Dermis blood vessel endothelial cell (primary cell): ENCODE results near the gene AKAP11. TPM values are rescaled to one million over a fixed set of nuclear protein-coding genes. Genes with fewer than 3 reads are reported as not detected.

ENCODE experiments used
- DNase-seq: peaks from one replicate; pipeline ENCODE4 v3.0.0; 2010
- total RNA-seq: library from RNA; depleted of rRNA; stranded (reverse); fragments of >200 nt; gene quantifications from 2 replicates; pipeline ENCODE4 v1.2.3, GENCODE V29; 2014

Gene AKAP11
- total RNA-seq, 1 donor from 2014 or later: 22.5 TPM

DNA sequence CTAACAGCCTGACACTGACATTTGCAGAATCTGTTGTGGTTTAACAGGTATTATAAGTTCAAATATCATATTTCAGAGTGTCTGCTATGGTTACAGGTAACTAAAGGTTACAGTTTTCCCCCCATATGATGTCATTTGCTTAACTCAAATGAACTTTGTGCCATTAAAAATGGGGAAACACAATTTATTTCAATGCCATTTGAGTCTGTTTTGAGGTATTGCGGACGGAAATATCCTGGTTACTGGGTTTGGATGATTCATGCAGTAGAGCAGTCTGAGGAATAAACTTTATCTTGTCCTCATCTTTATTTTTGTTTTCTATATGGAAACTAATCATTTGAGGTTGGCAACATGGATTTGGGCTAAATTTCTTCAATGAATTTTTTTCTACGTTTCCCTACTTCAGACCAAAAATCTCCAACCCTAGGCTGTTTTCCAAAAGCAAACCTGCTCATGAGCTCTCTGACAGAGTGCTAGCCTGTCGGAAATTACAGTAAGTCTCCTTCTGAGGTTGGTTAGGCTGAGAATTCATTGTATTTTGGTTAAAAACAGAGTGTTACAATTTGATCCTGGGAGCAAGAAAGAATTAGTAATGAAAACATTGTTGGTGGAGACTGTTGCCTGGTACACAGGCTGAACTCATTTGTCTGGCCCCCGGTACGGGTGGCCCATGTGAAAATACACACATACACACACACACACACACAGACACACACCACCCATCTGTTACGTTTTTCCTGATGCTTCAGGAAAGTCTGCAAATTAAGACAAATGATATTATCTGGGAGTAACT is 66.1 kb downstream of the AKAP11 start:
- no peak for DNase-seq

DNA sequence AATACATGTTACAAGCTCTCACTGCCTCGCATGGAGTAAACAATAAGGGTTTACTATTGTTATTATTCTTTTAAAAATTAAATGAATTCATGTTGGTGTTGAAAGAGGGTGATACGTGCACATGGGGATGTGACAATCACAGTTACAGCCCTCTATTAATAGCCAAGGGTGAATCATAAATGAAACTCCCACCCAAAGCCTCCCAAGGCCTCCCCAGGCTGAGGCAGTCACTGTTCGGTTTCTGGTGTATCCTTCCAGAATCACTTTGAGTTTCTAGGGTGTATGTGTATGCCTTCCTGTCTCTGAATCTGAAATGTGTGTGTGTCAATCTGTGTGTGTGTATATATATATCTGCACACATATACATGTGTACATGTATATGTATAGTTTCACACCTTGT is 73.4 kb downstream of the AKAP11 start:
- DNase-seq: no peak

DNA sequence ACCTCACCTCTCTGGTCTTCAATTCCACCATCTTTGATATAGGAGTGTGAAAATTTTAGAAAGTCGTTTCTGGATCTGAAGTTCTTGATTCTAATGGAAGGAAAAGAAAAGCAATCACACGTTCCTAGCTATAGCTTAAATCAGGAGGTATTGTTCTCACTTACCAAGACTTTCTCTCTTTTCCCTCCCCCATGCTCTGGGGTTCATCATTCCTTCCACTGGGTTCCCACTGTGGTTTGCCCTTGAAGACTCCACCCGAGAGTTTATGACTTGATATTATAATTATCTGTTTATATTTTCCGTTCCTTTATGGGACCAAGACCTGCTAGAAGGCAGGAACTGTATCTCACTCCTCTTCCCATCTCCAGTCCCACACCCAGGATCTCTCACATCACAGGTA is 76.6 kb downstream of the AKAP11 start:
- DNase-seq: no peak

DNA sequence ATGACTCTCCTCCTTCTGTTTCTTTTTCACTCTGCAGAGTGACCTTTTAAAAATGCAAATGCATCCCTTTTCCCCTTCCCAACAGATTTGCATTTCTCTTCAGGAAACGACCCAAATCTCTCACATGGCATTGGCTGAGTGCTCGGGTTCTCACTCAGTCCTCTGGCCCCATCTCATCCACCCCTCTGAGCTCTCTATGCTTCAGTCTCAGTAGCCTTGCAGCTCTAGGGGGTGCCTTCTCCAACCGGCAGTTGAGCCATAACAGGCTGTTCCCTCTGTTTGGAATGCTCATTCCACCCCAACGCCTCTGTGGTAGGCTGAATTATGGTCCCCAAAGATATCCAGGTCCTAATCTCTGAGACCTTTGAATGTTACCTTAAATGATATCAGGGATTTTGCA is 78.2 kb downstream of the AKAP11 start:
- DNase-seq: no peak

DNA sequence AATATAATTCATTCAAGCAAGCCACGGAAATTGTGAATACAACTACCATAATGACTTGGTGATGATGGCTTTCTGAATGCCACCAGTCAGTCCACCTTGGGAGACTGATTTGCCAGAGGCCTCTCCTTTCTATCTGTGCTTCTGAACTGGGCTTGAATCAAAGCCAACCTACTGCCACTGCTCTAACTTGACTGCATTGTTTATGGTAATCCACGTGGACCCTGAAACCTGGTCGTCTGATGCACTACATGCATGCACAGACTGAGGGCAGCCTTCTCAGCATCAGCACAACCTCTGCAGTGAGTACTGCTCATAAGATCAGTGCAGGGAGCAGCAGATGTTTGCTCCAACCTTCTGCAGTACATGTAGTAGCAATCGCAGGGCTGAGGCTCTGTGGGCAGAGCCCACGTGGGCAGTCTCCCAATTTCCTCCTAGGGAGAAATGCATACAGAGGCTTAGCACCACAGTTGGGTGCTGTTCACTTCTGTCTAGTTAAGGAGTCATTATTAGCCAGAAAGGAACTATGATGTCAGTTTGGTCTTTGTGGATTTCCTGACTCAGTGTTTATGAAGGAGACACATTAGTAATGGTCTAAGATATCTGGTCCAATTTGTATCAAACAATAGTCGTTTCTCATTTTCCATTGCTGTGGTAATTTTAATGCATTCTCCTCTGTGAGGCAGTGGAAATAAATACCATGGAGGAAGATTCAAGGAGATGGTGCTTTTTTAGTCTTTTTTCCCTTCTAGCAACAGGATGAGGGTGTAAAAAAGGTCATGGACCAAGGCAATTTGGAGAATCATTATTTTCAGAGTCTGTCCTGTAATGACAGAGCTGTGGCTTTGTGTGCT is 82.5 kb downstream of the AKAP11 start:
- peak; percentile 48 for DNase-seq

DNA sequence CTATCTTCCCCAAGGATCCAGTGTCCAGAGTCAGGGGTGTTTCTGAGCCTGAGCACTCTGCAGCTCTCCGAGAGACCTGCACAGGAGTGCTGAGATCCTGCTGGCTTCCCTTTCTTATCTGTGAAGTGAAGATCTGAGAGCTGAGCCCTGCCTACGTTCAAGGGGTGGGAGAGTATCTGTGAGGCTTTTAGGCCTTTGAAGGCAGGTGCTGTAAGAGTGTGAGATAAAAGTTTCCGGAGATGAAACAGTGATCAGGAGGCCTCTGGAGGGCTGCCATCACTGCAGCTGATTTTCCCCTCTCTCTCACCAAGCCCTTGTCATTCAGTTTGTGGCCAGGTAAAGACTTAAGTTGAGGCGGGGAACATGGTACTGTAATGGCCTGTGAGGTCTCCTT is 83.1 kb downstream of the AKAP11 start:
- DNase-seq: no peak

DNA sequence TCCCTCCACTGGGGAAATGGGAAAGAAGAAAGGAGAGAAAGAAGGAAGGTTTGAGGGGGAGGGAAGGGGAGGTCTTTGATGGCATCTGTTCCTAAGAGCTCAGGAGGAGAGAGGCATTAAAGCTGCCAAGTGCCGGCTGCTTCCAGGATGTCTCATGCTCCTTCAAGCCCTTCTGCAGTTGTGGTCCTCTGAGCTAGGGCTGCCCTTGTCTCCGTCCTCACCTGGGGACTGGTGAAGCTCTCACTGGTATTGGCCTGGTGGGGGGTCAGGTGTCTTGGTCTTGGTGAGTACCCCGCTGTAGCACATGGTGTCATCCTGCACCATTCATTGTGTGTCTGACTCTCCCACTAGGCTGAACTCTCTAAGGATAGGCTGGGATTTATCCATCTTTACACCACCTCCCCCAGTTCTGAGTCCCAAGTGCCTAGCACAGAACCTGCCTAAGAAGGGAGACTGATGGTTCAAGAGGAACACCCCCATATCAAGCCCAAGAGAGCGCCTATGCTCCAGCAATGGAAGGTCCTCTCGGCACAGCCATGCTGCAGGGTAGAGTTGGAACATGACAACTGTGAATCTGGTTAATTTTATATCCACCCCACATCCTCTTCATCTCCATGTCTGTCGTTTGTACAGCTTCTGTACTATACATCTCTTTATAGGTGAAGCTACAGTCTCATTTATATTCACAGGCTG is 83.7 kb downstream of the AKAP11 start:
- no peak for DNase-seq

DNA sequence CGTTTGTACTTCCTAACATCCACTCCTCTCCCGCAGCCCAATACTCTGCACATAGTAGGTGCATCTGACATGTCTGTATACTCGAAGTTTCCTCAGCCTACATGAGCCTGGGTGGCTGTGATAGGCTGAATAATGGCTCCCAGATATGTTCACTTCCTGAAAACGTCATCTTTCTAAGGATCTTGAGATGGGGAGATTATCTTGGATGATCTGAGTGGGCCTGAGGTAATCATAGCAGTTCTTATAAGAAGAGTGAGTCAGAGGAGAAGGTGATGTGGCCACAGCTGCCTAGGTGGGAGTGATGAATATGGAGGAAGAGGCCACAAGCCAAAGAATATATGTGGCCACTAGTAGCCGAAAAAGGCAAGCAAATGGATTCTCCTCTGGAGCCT is 84.2 kb downstream of the AKAP11 start:
- no peak for DNase-seq

DNA sequence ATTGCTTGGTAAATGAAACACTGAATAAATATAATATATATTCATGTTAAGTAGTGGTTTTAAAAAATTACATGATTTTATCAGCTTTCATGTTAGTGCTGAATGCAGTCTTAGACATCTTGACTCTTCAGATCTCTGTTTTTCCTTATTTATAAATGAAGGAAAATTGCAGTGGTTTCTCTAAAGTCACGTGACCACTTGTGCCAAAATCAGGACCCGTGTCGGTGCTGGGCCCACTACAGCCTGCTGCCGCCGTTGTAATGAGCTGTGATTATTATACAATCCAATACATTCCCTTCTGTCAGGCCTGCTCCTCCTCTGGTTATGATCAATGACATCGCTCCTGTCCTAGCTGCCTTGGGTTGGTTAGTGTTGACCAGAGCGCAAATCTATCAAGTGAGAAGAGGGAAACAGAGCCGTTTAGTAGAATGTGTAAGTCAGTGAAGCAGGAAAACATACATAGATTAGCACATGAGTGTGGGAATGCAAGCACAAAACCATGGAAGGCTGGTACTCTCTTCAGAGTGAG is 88.2 kb downstream of the AKAP11 start:
- DNase-seq: no peak

DNA sequence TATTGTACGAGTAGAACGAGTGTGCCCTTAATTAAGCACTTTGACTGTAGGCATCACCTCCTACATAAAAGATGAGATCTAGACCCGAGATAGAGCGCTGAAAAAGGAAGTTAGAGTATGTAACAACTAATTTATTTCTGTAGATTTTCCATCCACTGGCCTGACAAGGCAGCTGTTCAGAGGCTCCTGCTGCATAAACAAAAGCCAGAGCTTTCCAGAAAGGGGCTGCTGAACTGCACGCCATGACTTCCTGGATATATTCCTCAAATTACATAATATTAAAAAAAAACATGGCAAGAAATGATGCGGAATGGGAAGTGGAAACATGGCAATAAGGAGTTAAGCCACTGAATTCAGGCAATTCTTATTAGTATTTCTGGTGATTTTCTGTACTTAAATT is 89.7 kb downstream of the AKAP11 start:
- DNase-seq: peak; percentile 7

DNA sequence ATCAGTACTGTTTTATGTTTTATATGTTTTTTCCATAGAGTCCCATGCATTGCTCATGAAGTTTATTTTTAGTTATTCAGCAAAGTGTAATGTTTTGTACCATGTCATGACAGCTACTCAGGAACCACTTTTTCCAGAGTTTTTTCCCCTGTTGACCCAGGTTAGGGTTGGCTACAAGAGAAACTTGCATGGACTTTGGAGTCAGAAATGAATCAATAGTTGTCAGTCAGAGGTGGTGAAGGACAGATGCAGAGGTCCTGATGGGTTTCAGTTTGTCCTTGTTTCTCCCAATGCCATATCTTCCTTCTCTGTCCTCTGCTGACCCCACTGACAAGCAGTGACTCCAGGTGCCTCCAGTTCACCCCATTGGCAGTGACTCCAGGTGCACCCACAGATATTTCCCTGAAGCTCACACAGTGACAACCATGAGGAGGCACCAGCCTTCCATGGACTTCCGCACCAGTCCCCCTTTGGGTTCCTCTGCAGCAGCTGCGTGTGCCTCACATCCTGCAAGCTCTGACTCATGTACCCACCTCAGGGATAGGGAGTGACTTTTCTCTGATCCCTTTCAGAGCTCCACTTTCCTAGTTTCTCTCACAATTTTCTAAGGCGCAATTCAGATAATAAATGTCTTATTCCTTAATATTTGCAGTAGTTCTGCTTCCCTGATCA is 92.1 kb downstream of the AKAP11 start:
- DNase-seq: peak; percentile 70

DNA sequence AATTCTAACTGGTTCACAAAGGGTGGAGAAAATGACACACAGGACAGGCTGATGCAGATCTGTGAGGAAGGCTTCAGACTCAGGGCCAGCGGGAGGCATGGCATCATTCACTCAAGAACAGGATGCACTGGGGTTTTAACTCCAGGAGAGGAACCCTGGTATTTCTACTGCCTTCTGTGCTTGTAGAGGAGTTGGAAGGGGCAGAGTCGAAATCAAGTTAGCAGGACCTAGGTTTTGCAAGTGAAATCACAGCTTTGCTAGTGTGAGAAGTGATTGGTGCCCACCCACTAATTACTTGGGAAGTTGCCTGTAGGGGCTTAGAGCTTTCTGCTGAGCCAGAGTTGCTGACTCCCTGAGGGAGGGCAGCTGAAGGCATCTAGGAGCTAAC is 92.7 kb downstream of the AKAP11 start:
- no peak for DNase-seq

DNA sequence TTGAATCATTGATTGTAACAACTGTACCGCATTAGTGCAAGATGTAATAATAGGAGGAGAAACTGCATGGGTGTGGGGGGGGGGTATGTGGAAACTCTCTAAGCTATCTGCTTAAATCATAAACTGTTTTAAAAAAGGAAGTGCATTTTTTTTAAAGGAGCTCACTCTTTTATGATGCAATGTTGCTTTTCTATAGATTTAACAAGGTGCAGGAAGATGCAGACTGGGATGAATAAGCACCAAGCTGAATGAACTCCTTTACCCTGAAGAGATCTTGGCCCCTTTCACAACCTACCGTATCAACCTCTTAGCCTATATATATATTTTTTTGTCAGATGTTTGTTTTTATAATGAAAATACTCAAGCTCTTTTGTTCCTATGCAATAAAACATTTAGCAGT is 95.9 kb downstream of the AKAP11 start:
- DNase-seq: no peak

DNA sequence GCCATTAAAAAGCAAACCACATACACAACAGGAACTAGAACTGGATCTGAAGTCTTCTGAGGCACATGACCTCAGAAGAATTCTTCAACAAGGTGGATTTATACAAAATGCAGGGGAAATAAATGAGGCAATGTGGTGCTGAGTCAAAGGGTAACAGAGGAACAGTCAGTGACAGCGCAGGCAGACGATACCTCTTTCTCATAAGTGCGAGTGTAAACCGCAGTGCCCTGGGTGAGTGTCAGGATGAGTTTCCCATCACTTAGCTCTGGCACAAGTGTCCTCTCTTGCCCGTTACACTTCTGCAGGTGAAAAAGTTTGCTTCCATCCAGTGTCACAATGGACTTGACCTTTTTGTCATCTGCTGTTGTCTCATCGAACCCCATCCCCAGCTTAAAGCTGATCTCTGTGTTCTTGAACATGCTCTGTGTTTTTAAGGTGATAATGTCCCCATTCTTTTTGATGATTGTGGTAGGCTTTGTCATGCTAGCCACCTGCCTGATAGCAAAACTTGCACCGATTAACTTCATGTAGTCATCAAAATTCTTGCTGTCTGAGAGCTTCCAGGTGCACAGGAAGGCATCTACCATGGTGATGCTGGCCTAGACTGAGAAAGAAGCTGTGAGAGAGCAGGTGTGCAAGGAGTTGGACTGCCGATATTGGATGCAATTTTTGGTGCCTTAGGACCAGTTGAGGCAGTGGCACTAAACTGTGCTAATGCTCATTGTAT is 97.3 kb downstream of the AKAP11 start:
- DNase-seq: no peak

DNA sequence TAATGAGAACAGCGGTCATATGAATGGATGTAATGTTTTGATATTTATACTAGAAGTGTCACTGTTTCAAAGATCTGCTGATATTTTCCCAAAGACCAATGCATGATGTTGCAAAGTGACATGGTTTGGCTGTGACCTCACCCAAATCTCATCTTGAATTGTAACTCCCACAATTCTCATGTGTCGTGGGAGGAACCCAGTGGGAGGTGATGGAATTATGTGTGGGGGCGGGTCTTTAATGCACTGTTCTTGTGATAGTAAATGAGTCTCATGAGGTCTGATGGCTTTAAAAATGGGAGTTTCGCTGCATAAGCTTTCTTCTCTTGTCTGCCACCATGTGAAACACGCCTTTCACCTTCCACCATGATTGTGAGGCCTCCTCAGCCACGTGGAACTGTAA is 98.3 kb downstream of the AKAP11 start:
- no peak for DNase-seq

Other genes starting within 250 kb of the AKAP11 start
- gene DGKH, start 223.5 kb upstream of the AKAP11 start, total RNA-seq: 23.7 and 34.2 TPM in 2 replicates